HG02973 (cell line): ENCODE data around the gene CARD6.
"Not testable (repeated sequence)": the region's sequence is repeated elsewhere in the genome, so short reads cannot be mapped to it uniquely, and the experiment has no call there.

ENCODE experiments used
- ATAC-seq: cut with Tn5 transposase; IDR thresholded peaks from one replicate; pipeline ENCODE4 v1.9.1; 2021; ENCODE audit warnings: moderate library complexity; ENCODE audit not compliant: unreplicated experiment

Gene CARD6

DNA sequence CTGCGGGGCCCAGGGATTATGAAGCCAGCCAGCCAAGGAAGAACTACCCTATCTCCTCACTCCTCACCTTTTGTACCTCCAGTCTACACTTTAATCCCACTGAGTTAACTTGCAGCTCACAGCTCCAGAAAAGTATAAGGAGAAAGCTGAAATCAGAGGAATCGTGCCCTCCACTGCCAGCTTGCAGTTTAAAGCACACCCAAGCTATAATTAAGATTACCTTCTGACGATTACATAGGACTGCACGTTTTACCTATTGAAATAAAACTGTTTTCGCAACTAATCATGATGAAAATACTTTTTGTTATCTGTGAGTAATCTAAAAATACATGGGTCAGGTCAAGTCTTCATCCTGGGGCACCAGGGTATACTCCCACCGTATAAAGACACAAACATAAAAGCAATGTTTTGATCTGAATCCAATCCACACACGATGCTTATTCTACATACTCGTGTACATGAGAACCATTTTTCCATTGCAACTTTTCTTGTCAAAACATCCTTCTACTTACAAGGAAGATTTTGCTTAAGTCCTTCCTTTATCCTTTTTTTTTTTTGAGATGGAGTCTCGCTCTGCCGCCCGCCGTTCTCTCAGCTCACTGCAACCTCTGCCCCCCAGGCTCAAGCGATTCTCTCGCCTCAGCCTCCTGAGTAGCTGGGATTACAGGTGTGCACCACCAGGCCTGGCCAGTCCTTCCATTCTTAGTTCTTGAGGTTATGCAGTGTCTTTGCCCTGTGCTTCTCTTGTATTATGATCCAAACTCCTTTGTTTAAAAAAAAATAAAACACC lies 13.8 kb upstream of the CARD6 start:
- no peak for ATAC-seq

GRCh38 chr5:40828021-40828631 lies 13.0 kb upstream of the CARD6 start:
- ATAC-seq = no peak

GRCh38 chr5:40828690-40829661 lies 12.2 kb upstream of the CARD6 start:
- no peak for ATAC-seq

DNA sequence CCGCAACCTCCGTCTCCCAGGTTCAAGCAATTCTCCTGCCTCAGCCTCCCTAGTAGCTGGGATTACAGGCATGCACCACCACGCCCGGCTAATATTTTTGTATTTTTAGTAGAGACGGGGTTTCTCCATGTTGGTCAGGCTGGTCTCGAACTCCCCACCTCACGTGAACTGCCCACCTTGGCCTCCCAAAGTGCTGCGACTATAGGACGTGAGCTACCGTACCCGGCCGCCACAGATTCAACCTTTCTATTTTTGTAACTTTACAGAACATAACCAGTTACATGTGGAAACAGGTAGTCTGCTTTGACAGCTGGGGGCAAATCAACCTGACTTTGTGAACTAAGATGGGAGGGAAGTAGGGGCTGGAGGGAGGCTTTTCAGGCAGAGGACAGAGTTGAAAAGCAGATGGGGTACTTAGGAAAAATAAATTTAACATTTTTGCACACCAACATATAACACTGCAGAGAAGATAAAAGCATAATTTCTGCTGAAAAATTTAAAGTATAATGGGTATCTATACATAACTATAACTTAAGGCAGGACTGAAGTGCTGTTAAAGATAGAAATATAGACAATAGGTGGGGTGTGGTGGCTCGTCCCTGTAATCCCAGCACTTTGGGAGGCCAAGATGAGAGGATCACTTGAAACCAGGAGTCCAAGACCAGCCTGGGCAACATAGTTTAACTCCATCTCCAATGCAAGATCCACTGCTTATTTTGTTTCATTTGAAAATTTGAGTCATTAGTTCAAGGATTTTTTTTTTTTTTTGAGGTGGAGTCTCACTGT lies 11.2 kb upstream of the CARD6 start:
- ATAC-seq = no peak

GRCh38 chr5:40831346-40832210 lies 9.6 kb upstream of the CARD6 start:
- ATAC-seq = peak; percentile 26

- ATAC-seq = no peak
Measured at GRCh38 chr5:40832345-40832744, 8.8 kb upstream of the CARD6 start.

GRCh38 chr5:40833712-40834229 lies 7.4 kb upstream of the CARD6 start:
- ATAC-seq = no peak

- no peak for ATAC-seq
Measured at GRCh38 chr5:40834391-40834848, 6.7 kb upstream of the CARD6 start.

DNA sequence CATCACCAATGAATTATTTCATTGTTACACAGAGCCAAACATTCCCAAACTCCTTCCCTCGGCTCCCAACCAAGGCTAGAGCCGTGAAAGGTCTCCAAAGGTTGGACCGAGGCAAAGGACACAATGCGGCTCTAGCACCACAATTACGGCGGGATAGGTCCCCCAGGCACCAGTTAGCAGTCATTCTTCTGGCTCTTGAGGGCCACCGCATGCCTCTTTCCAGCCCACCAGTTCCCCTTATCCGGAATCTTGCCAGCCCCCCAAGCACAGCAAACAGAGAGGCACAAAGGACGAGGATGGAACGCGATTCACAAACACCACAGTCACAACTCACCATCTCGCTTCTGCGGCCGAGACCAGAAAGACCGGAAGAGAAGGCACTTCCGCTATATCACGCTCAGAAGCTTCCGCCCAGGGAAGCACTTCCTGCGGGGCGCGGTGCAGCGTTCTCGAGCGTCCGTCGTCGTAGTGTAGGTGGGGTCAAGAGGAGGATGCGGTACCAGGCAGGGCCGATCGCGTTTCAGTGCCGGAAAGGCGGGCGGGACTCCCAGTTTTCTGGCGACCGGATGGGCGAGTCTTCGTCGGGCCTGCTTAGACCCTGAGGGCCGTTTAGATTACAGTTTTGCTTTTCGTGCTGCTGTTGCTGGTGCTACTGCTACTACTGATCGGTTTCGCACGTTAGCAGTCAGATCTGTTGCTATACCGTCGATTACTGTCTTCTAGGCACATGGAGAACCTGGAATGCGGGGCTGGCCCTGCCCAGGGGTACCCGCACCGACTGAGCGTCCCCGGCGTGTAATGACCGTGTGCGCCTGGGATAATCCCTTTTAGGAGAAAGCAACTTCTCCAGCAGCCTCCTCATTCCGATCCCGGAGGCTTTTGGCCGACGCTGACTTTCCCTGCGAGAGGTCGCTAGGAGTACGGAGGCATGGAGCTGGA lies 6.0 kb upstream of the CARD6 start, which contains the start of gene RPL37:
Gene RPL37 (minus strand): TSS at position 374 of the 939 bp plus-strand sequence. CDS start 37 bp downstream, at position 337.
- peak; percentile 95 for ATAC-seq

DNA sequence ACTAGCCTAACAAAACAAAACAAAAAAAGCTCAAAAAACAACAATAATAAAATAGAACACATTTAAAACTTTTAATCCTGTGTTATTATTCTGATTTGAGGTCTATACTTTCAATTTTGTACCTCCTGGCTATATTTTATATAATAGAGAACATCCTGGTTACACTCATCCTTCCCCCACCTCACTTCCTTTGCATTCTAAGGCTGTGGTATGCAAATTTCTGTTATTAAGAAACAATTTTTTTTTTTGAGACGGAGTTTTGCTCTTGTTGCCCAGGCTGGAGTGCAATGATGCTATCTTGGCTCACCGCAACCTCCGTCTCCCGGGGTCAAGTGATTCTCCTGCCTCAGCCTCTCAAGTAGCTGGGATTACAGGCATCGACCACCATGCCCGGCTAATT lies 3.1 kb upstream of the CARD6 start:
- ATAC-seq = no peak

GRCh38 chr5:40842351-40842750 lies 1.2 kb downstream of the CARD6 start:
- no peak for ATAC-seq

DNA sequence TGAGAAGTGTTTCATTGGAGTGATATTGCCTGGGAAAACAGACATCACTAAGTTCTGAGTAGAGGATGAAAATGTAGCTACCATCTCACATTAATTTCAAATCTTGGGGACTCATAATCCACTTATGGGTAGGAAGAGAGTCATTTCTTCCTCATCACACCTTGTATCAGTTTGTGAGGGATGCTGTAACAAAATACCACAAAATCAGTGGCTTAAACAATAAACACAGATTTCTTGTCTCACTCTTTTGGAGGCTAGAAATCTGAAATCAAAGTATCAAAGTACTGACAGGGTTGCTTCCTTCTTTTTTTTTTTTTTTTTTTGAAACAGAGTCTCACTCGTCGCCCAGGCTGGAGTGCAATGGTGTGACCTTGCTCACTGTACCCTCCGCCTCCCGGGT lies 3.4 kb downstream of the CARD6 start:
- no peak for ATAC-seq

DNA sequence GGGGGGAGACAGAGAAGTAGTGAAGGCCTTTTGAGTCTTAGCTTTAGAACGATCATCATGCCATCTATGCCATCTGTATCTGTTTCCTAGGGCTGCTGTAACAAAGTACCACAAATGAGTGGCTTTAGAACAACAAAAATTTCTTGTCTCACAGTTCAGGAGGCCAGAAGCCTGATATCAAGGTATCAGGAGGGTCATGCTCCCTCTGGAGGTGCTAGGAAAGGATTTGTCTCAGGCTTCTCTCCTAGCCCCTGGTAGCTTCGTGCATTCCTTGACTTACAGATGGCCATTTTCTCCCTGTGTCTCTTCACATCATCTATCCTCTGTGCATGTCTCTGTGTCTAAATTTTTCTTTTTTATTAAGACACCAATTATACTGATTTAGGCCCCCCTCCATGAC lies 5.2 kb downstream of the CARD6 start:
- ATAC-seq = no peak

DNA sequence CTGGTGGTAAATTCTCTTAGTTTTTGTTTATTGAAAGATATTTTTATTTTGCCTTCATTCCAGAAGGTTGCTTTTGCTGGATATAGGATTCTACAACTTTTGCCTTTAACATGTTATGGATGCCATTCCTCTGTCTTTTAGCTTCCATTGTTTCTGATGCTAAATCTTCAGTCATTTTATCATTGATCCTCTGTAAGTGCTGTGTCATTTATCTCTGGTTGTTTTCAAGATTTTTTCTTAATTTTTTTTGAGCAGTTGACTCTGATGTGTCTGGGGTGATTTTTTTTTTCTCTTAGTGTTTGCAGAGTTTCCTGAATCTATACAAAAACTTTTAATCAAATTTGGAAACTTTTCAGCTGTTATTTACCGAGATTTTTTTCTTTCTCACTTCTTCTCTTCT lies 6.4 kb downstream of the CARD6 start:
- no peak for ATAC-seq

DNA sequence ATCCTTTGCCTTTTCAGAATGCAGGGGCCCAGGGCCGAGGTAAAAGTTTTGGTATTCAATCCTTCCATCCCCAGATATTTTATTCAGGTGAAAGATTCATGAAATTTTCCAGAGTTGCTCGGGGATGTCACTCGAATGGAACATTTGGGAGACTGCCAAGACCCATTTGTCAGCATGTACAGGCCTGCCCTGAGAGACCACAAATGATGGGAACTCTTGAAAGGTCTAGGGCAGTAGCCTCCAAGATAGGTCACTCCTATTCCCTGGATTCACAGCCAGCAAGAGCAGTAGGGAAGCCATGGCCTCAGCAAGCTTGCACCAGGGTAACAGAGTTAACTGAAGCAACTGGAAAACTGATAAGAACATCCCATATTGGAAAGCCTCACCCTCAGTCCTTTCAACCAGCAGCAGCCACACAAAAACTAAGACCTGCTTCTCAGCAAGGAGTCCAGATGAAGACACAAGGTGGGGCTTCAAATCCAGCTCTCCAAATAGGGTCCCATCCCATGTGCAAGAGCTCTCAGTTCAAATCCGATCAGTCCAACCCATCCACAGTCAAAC lies 12.5 kb downstream of the CARD6 start:
- ATAC-seq = no peak

DNA sequence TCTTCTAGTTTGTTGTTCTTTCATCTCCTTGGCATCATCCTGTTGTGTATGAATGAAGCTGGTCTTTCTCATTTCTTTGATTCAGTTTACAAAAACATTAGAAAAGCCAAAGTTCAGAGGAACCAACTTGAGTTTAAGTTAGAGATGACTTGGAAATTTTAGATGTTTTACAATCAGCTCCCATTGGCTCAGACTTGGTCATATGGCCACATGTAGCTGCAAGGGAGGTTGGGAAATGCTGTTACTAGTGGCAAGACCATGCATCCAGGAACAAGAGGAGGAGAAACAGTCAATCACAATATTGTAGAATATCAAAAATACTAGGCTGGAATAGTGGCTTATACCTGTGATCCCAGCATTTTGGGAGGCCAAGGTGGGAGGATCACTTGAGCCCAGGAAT lies 19.5 kb downstream of the CARD6 start:
- ATAC-seq = no peak

DNA sequence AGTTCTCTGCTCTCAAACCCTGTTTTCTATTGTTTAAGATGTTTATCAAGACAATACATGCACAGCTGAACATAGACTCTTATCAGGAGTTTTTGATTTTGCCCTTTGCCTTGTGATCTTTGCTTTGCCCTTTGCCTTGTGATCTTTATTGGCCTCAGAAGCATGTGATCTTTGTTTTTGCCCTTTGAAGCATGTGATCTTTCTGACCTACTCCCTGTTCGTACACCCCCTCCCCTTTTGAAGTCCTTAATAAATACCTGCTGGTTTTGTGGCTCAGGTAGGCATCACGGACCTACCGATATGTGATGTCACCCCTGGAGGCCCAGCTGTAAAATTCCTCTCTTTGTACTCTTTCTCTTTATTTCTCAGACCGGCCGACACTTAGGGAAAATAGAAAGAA lies 23.8 kb downstream of the CARD6 start:
- ATAC-seq = not testable (repeated sequence)

DNA sequence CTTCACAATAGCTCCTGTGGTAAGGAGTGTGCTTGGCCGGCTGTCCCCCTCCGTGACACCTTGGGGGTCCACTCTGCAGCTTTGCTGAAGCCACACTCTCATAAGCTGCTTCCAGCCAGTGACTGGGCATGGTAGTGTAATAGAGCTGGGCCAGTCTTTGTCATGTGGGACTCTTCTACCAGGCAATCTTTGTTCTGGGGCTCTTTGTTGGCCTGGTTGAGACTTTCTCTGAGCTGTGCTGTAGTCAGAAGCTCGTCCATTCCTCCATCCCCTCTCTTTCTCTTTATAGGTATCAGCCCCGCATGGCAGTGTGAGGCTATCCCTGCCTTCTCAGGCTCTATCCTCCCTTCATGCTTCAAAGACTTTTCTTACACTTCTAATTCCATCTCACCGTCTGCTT lies 25.7 kb downstream of the CARD6 start:
- no peak for ATAC-seq
